ENCODE data around the gene HS6ST3.

DNA sequence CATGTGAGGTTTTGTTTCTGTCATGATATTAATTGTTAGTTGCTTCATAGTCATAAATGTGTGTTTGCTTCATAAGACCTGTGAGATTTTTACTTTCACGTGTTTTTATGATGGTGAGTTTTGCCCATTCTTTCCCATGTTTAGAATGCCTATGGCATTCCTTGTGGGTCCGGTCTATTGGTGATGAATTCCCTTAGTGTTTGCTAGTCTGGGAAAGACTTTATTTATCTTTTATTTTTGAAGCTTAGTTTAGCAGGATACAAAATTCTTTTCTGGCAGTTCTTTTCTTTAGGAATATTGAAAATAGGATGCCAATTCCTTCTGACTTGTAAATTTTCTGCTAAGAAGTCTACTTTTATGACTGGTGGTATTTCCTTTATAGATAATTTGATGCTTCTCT, 571.7 kb downstream of the HS6ST3 start:
- TF ChIP-seq CTCF (conservative IDR thresholded peaks at IDR 0.05; ENCODE audit: low read depth, low read length) (no peak), EZH2 (IDR thresholded peaks at IDR 0.05; ENCODE audit: low read length, unreplicated experiment) (no peak)

Measured in PC-3 (cell line).